ENCODE data around the gene FOXN1. TPM values are rescaled to one million over a fixed set of nuclear protein-coding genes. Genes with fewer than 3 reads are reported as not detected.

FOXN1 gene
- total and polyA plus RNA-seq, 12 donors, result not detected

DNA sequence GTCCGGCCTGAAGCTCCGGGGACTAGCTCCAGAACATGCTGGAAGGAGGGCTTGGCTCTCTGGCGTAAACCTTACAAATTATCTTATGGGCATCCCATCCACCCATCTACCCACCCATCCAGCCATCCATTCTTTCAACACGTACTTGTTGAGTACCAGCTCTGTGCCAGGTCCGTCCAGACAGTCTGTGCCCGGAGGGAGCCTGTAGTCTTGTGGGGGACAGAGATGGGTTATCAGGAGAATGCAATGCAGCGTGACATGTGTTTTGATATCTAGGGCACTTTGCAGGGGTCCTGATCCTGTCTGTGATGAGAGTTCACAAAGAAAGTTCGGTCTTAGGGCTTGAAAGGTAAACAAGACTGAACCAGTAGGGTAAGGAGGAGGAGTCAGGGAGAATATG lies 36.8 kb upstream of the FOXN1 start:
- peaks cover 0 to 26% (median 0%) of the 10 kb centered on the region in 9 donors for H3K4me1 ChIP-seq
- TF ChIP-seq, protein P1, sequence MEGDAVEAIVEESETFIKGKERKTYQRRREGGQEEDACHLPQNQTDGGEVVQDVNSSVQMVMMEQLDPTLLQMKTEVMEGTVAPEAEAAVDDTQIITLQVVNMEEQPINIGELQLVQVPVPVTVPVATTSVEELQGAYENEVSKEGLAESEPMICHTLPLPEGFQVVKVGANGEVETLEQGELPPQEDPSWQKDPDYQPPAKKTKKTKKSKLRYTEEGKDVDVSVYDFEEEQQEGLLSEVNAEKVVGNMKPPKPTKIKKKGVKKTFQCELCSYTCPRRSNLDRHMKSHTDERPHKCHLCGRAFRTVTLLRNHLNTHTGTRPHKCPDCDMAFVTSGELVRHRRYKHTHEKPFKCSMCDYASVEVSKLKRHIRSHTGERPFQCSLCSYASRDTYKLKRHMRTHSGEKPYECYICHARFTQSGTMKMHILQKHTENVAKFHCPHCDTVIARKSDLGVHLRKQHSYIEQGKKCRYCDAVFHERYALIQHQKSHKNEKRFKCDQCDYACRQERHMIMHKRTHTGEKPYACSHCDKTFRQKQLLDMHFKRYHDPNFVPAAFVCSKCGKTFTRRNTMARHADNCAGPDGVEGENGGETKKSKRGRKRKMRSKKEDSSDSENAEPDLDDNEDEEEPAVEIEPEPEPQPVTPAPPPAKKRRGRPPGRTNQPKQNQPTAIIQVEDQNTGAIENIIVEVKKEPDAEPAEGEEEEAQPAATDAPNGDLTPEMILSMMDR (IDR thresholded peaks at IDR 0.05), result no peak
- H3K27me3 ChIP-seq, result peaks cover 0 to 29% (median 16%) of the 10 kb centered on the region in 7 donors
- DNase-seq (no peak), ATAC-seq (no peak)
- H3K27ac ChIP-seq, result no peak overlapping the region
- H3K9me3 ChIP-seq, result no peaks in the 10 kb centered on the region
- intact Hi-C loops (cut with DNase I), result loop anchor here in 1 of 10 donors (10.0 kb wide), 1 partner anchor 65 kb away; the partner anchor contains the start of gene SLC46A1
- H3K4me3 ChIP-seq, result no peak overlapping the region
- WGBS, 2 donors, result 49 to 63% methylated on average over 8 of the region's 8 CpGs
- H3K36me3 ChIP-seq, result no peaks in the 10 kb centered on the region

DNA sequence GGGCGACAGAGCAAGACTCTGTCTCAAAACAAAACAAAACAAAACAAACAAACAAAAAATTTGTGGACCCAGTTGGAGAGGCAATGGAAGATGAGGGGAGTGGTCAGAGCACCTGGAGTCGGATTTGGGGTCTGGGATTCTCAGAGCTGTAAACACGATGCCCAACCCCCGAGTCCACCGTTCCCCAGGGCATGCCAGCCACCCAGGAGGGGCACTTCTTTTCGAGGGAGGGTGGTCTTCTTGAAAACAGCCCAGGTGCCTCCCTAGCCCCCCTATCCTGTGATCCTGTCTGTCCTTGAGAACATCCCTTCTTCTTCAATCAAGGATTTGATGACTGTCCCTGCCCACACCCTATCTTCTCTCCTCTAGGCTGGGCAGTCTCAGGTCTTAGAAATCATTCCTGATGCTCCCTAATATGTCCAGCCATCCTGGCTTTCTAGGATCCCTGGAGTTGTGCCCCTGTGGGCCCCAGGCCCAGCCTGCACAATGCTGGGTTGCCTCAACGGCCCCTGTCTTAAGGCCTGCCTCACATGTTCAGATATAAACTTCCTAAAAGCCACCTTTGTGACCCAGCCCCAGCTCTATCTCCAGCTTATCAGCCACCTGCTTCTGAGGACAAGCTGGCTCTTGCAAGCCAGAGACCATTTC lies 35.8 kb upstream of the FOXN1 start:
- Histone ChIP-seq H3K27me3 (peaks cover 0 to 18% (median 14%) of the 10 kb centered on the region in 7 donors), H3K9me3 (no peaks in the 10 kb centered on the region), H3K27ac (no peak overlapping the region), H3K4me1 (peaks cover 0 to 26% (median 0%) of the 10 kb centered on the region in 9 donors), H3K36me3 (no peaks in the 10 kb centered on the region), H3K4me3 (no peak overlapping the region)
- intact Hi-C loops (cut with DNase I), result no loop called here
- WGBS, 2 donors, result 73 to 81% methylated on average over 7 of the region's 7 CpGs
- no peak for DNase-seq
- TF ChIP-seq, protein P1 (IDR thresholded peaks at IDR 0.05), result no peak
- ATAC-seq, result no peak

DNA sequence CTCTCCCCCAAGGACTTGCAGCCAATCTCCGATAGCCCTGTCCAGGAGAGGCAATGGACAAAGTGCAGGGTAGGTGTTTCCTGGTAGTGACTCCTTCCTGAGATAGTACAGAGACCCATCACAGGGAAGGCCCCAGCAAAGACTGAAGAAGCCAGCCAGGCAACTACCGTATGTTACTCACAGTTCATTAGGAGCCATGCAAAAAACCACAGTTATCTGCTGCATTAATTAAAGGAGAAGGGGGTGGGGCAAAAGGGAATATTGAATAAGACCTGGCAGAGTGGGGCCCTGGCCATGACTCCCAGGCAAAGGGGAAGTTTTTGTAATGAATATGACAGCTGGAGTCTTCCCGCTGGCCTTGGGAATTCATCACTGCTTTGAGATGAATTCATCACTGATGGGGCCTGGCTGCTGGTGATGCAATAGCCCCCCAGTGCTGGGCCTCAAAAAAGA lies 35.2 kb upstream of the FOXN1 start:
- 56 to 64% methylated on average over 3 of the region's 3 CpGs for WGBS, 2 donors
- intact Hi-C loops (cut with DNase I), result no loop called here

DNA sequence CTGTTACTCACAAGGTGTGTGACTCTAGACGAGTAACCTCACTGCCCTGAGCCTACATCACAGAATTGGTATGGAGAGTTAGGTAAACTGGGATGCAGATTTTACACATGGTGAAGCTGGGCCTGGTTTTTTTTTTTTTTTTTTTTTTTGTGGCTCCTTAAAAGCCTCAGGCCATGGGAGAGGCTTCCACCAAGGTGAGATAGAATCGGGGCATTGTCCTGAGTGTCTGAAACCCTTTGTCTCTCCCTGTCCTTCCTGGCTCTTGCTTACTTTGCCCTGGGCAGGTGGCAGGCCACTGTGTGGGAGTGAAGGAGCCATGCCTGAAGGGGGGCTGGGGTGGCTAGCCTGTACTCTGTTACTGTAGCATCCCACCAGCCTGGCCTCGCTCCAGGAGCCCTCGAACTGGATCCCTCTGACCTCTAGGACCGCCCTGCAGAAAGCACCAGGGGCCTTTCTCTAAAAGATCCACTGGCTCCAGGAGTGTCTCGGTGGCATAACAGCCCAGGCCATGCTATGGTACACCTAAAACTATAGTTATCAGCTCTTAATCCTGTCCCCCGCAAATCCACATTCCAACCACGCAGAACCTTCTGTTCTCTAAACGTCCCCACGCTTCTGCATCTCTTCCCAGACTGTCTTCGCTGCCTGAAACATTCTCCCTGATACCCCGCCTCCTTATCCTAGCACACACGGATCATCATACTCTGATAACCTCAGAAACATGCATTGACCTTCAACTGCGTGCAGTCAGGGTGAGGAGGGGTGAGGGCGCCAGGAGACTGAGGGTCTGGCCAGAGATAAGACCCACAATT lies 34.4 kb upstream of the FOXN1 start:
- no peak for ATAC-seq
- intact Hi-C loops (cut with DNase I), result no loop called here
- Histone ChIP-seq H3K4me1 (peaks cover 0 to 15% (median 0%) of the 10 kb centered on the region in 9 donors), H3K27me3 (peaks cover 0 to 17% (median 5%) of the 10 kb centered on the region in 7 donors), H3K9me3 (no peaks in the 10 kb centered on the region), H3K36me3 (no peaks in the 10 kb centered on the region), H3K4me3 (no peak overlapping the region), H3K27ac (no peak overlapping the region)
- TF ChIP-seq, protein P1 (IDR thresholded peaks at IDR 0.05), result no peak
- 55% methylated on average over 15 of the region's 15 CpGs for WGBS, 2 donors
- no peak for DNase-seq

More for the DNA sequence above, 35.2 kb upstream of the FOXN1 start:
- Histone ChIP-seq H3K4me1 (peaks cover 0 to 23% (median 0%) of the 10 kb centered on the region in 9 donors), H3K4me3 (no peak overlapping the region), H3K27me3 (peaks cover 0 to 14% (median 10%) of the 10 kb centered on the region in 7 donors), H3K36me3 (no peaks in the 10 kb centered on the region), H3K27ac (no peak overlapping the region), H3K9me3 (no peaks in the 10 kb centered on the region)
- TF ChIP-seq, protein P1 (IDR thresholded peaks at IDR 0.05), result no peak
- no peak for DNase-seq
- ATAC-seq, result no peak
